HPDE6-E6E7 (cell line): ENCODE results near the gene LCE5A.
A peak's percentile ranks its signal among the peaks of the same experiment; 100 is the strongest.
"Not testable (repeated sequence)": the region's sequence is repeated elsewhere in the genome, so short reads cannot be mapped to it uniquely, and the experiment has no call there.

Source experiments
- DNase-seq: peaks from one replicate; pipeline ENCODE4 v3.0.0; 2011; ENCODE audit warnings: missing footprints; ENCODE audit errors: extremely low spot score

LCE5A gene, protein sequence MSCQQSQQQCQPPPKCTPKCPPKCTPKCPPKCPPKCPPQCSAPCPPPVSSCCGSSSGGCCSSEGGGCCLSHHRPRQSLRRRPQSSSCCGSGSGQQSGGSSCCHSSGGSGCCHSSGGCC

DNA sequence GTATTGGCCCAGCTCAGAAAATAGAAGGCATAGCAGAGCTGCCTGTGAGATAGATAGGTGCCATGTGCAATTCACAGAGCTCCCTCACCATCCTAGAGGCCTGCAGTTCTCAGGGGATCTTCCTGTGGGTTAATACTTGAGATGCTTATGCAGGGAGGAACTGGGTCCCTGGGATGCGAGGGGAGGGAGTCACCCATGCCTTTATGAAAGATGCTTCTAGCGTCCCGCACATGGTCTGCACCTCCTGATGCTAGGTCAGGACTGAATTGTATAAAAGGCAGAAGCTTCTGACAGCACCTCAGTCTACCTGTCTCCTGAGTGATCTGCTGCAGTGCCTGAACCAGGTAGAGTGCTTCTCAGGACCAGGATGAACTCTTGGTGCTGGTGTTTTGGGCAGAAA lies at the start of gene LCE5A:
Gene LCE5A (plus strand): TSS at position 301 of the 400 bp plus-strand sequence. CDS start 732 bp downstream, outside the sequence.
- no peak for DNase-seq

DNA sequence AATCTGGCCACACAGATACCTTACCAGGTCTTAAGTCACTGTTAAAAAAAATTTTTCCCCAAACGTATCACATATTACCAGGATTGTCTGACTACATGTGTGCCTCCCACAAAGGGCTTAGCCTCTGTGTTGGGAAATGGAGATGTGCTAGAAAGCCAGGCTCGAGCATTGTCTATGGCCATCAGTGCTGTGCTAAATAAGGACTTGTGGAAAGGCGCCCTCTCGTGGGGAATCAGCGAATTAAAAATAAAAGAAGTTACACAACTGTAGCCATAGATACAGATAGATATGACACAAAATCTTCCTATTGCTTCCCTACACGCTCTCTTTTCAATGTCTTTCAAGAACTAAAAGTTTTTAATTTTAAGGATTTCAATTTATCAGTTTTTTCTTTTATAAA lies 49.1 kb upstream of the LCE5A start:
- DNase-seq: no peak

GRCh38 chr1:152462636-152463035 lies 48.0 kb upstream of the LCE5A start:
- DNase-seq: no peak

DNA sequence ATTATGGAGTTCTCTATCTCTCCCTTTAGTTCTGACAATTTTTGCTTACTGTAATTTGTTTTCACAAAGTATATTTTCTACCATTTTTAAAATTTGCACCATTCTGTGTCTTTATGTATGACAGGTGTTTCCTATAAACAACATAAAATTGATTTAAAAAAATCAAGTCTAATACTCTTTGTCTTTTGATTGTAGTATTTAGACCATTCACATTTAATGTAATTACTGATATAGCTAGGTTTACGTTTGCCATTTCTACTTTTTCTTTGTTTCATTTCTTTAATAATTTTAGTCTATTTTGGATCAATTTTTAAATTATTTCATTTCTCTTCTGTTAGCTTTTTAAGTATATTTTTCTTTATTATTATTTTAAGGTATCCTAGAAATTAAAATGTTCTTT lies 44.4 kb upstream of the LCE5A start:
- DNase-seq: no peak

- DNase-seq: no peak
Measured at GRCh38 chr1:152473887-152474537, 36.6 kb upstream of the LCE5A start.

DNA sequence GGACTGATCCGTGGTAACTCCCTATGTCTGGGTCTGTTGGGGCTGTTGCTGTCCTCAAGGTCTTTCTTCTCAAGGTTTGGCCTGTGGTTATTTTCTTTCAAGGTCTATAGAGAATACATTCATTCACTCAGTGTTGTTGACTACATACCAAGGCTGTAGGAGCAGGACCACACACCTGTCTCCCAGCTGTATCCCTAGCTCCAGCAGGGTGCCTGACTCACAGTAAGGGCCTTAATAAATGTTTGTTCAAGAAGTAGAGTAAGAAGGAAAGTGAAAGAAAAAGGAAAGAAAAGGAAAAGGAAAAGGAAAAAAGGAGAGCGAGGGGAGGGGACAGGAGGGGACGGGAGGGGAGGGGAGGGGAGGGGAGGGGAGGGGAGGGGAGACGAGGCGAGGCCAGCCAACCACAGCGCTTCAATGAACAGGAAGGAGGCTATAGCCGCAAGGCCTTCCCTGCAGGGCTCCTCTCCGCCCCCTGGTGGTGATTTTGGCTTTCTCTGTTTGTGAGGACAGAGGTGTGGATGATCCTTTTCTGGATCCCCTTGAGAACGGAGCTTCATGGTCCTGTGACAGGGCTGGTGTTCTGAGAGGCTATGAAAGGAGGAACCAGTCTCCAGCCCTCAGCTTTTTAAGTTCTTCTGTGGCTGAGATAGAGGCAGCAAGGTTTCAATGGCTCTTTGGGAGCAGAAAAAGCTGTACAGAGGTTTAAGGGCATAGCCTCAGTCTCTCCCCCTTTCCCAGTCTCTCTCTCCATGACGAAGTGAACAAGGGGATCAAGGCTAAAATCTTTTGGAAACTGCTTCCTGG lies 30.6 kb upstream of the LCE5A start:
- DNase-seq: no peak

GRCh38 chr1:152481869-152482664 lies 28.5 kb upstream of the LCE5A start:
- DNase-seq: no peak

DNA sequence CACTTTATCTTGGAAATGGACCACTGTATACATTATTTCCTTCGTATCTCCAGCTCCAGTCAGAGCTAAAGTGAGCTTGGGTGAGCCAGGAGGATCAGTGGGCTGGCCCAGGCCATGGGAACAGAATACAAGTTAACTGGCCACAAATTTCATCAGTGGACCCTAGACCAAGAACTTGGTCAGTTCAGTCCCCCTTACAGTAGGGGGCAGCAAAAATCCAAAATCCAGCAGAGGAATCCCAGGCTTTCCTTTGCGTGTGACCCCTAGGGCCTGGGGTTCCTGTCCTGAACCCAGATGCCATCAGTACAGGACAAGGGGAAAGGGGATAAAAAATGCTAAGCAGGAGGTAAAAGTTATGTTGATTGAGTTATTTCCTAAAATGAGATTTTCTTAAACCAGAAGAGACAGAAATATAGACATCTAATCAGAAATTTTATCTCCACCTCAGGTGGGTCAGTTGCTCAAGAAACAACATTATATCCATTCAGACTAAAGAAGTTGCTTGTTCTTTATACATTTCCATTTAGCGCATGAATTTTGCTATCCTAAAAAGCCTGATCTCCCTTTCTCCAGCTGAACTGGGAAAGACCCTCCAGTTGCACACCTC lies 24.1 kb upstream of the LCE5A start:
- no peak for DNase-seq

- DNase-seq: no peak
Measured at GRCh38 chr1:152487871-152488270, 22.7 kb upstream of the LCE5A start.

DNA sequence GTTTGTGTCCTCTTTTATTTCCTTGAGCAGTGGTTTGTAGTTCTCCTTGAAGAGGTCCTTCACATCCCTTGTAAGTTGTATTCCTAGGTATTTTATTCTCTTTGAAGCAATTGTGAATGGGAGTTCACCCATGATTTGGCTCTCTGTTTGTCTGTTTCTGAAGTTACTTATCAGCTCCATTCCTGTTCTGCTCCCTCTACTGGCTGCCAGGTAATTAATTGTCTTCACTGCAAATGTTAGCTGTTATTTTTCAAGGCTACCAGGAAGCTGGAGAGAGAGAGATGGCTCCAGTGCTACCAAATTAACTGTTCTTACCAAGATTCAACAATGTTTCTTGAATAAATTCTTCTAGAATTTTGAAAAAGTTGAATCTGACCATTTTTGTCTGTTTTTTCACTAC lies 19.1 kb upstream of the LCE5A start:
- not testable (repeated sequence) for DNase-seq

- no peak for DNase-seq
Measured at GRCh38 chr1:152495066-152495675, 15.4 kb upstream of the LCE5A start.

DNA sequence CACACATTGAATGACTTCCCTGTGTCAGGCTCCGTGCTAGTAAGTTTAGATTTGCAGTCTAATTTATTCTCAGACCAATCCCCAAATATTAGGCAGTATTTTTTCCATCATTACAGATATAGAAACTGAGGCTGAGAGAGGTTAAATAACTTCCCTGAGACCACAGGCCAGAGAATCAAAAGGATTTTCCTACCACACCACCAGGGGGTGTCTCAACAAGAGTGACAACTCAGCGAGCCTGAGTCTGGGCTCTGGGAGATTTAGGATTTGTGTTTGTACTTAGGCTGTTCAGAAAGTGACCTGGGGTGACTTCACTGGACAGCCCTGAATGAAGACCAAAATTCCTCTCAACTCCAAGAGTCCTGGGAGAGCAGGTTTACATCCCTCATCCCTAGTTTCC lies 13.3 kb upstream of the LCE5A start:
- DNase-seq: no peak

DNA sequence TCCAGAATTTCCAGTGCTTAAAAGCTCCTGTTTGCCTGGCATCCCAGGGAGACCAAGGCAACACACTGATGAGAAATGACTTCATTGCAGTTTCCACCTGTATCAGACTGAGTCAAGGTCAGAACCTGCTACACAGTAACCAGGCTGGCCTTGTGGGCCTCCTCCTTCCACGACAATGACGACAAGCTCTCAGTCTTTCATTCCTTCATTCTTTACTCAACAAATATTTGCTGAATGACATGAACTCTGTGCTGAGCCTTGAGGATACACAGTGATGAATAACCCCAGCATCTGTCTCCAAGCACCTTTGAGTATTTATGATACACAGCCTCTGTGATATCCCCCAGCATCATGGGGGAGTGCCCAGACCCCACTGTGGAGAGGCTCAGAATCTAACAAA lies 8.9 kb upstream of the LCE5A start:
- no peak for DNase-seq

GRCh38 chr1:152502496-152503180 lies 8.0 kb upstream of the LCE5A start:
- DNase-seq: peak; percentile 91

DNA sequence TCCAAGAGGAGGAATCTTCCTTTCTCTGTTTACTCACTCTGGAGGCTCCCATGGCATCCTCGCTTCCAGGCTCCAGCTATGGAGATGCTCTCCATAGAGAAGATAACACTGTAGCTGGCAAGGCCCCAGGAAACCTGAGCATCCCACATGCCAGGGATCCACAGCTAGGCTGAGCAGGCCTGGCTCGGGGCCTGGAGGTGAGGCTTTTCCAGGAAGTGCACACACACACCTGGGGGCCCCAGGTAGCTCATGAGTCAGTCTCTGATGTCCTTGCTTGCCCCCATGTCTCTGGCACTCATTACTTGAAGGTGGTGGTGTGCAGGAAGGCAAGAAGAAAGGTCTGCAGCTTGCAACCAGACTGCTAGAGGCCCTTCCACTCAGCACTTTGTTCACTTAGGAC lies 5.5 kb upstream of the LCE5A start:
- DNase-seq: no peak

DNA sequence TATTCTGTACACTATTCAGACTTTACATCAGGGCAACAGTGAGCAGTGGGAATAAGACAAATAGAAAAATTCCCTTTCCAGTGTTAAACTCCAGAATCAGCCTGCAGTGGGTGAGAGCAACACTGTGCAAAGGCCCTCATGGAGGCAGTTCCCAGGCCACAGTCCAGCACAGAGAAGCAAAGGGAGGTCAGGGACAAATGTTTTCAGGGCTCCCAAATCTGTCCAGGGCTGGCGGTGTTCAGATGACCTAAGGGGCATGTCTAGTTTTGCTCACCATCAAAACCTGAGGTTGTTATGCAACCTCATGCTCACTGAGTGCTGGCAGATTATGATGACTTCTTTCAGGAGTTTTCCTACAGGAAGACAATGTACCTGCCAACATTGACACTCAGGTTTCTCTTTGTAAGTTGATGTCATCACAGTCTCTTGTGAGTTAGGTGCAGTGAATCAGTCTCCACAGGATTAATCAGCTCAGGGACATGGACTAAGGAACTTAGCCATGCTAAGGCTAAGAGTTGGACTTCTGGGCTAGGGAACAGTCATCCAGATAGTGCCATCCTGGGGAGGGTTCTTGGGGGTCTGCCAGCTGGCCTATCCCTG lies 3.6 kb upstream of the LCE5A start:
- peak; percentile 69 for DNase-seq

GRCh38 chr1:152511596-152511995 lies 993 bp downstream of the LCE5A start:
- no peak for DNase-seq

- no peak for DNase-seq
Measured at GRCh38 chr1:152513081-152513480, 2.5 kb downstream of the LCE5A start.

GRCh38 chr1:152514715-152515433 lies 4.3 kb downstream of the LCE5A start:
- no peak for DNase-seq

- DNase-seq: no peak
Measured at GRCh38 chr1:152515434-152515783, 4.8 kb downstream of the LCE5A start.
